Central memory CD8-positive, alpha-beta T cell (primary cell): Measurements from ENCODE around the gene AKAP7.

ENCODE experiments used
- ATAC-seq: fragments of 150-1000 bp; cut with Tn5 transposase; replicated peaks from 2 replicates; pipeline ENCODE4 v1.10.0; 2022; ENCODE audit warnings: mild to moderate bottlenecking, moderate FRiP score, moderate number of reproducible peaks; ENCODE audit not compliant: poor library complexity, severe bottlenecking; ENCODE audit errors: extremely low read depth
- DNase-seq, 2 donors: peaks; one replicate each; pipeline ENCODE4 v3.0.0; 2021; ENCODE audit warnings: low spot score in 2 of 2
- H3K27ac Mint-ChIP-seq: one replicate; pipeline ENCODE4 v1.8.0; 2022; ENCODE audit warnings: low read depth, mild to moderate bottlenecking, moderate library complexity, mixed read lengths
- H3K27me3 Mint-ChIP-seq: one replicate; pipeline ENCODE4 v1.8.0; 2022; ENCODE audit warnings: mixed read lengths
- H3K36me3 Mint-ChIP-seq: one replicate; pipeline ENCODE4 v1.8.0; 2022; ENCODE audit warnings: mild to moderate bottlenecking, moderate library complexity, mixed read lengths; ENCODE audit not compliant: insufficient read depth
- H3K4me1 Mint-ChIP-seq: one replicate; pipeline ENCODE4 v1.8.0; 2022; ENCODE audit warnings: mixed read lengths
- H3K4me3 Mint-ChIP-seq: one replicate; pipeline ENCODE4 v1.8.0; 2022; ENCODE audit warnings: mild to moderate bottlenecking, moderate library complexity, mixed read lengths
- H3K9me3 Mint-ChIP-seq: one replicate; pipeline ENCODE4 v1.8.0; 2022; ENCODE audit warnings: mixed read lengths

AKAP7 gene

GRCh38 chr6:131213501-131213990 lies 78.3 kb downstream of the AKAP7 start:
- no peaks in the 10 kb centered on the region for H3K36me3 Mint-ChIP-seq
- no peaks in the 10 kb centered on the region for H3K27me3 Mint-ChIP-seq
- H3K9me3 Mint-ChIP-seq: no peaks in the 10 kb centered on the region
- H3K27ac Mint-ChIP-seq: no peak overlapping the region
- H3K4me1 Mint-ChIP-seq: peaks cover 37% of the 10 kb centered on the region
- H3K4me3 Mint-ChIP-seq: no peak overlapping the region
- no peak for DNase-seq
- ATAC-seq: no peak

- no peak for ATAC-seq
- Mint-ChIP-seq H3K27ac (no peak overlapping the region), H3K27me3 (no peaks in the 10 kb centered on the region), H3K9me3 (no peaks in the 10 kb centered on the region), H3K36me3 (peaks cover 4% of the 10 kb centered on the region), H3K4me1 (peaks cover 37% of the 10 kb centered on the region), H3K4me3 (no peak overlapping the region)
- DNase-seq: no peak
Observed at GRCh38 chr6:131215219-131215618, 80.0 kb downstream of the AKAP7 start.

GRCh38 chr6:131216246-131216645 lies 81.0 kb downstream of the AKAP7 start:
- Mint-ChIP-seq H3K27me3 (no peaks in the 10 kb centered on the region), H3K9me3 (no peaks in the 10 kb centered on the region), H3K36me3 (peaks cover 8% of the 10 kb centered on the region), H3K4me3 (no peak overlapping the region), H3K27ac (no peak overlapping the region), H3K4me1 (peaks cover 36% of the 10 kb centered on the region)
- ATAC-seq: no peak
- no peak for DNase-seq

- Mint-ChIP-seq H3K4me3 (no peak overlapping the region), H3K36me3 (peaks cover 13% of the 10 kb centered on the region), H3K27me3 (no peaks in the 10 kb centered on the region), H3K27ac (no peak overlapping the region), H3K4me1 (peaks cover 35% of the 10 kb centered on the region), H3K9me3 (no peaks in the 10 kb centered on the region)
- ATAC-seq (no peak), DNase-seq (no peak)
Observed at GRCh38 chr6:131222773-131223172, 87.5 kb downstream of the AKAP7 start.

GRCh38 chr6:131223416-131223815 lies 88.1 kb downstream of the AKAP7 start:
- no peak for ATAC-seq
- no peak overlapping the region for H3K4me3 Mint-ChIP-seq
- peaks cover 13% of the 10 kb centered on the region for H3K36me3 Mint-ChIP-seq
- no peak for DNase-seq
- H3K4me1 Mint-ChIP-seq: peaks cover 35% of the 10 kb centered on the region
- H3K27ac Mint-ChIP-seq: no peak overlapping the region
- H3K27me3 Mint-ChIP-seq: no peaks in the 10 kb centered on the region
- no peaks in the 10 kb centered on the region for H3K9me3 Mint-ChIP-seq

- Mint-ChIP-seq H3K4me1 (peaks cover 35% of the 10 kb centered on the region), H3K9me3 (no peaks in the 10 kb centered on the region), H3K36me3 (peaks cover 10% of the 10 kb centered on the region), H3K27ac (no peak overlapping the region), H3K4me3 (no peak overlapping the region), H3K27me3 (no peaks in the 10 kb centered on the region)
- ATAC-seq: no peak
- DNase-seq: no peak
Observed at GRCh38 chr6:131225127-131225526, 89.9 kb downstream of the AKAP7 start.

GRCh38 chr6:131225959-131226358 lies 90.7 kb downstream of the AKAP7 start:
- Mint-ChIP-seq H3K9me3 (no peaks in the 10 kb centered on the region), H3K36me3 (peaks cover 6% of the 10 kb centered on the region), H3K27ac (no peak overlapping the region), H3K27me3 (no peaks in the 10 kb centered on the region), H3K4me1 (peaks cover 33% of the 10 kb centered on the region), H3K4me3 (no peak overlapping the region)
- ATAC-seq (no peak), DNase-seq (no peak)

- no peak overlapping the region for H3K4me3 Mint-ChIP-seq
- peaks cover 30% of the 10 kb centered on the region for H3K4me1 Mint-ChIP-seq
- no peaks in the 10 kb centered on the region for H3K9me3 Mint-ChIP-seq
- H3K27ac Mint-ChIP-seq: no peak overlapping the region
- H3K36me3 Mint-ChIP-seq: peaks cover 6% of the 10 kb centered on the region
- H3K27me3 Mint-ChIP-seq: no peaks in the 10 kb centered on the region
- DNase-seq (no peak), ATAC-seq (no peak)
Observed at GRCh38 chr6:131226459-131227157, 91.3 kb downstream of the AKAP7 start.

- no peaks in the 10 kb centered on the region for H3K9me3 Mint-ChIP-seq
- DNase-seq (no peak), ATAC-seq (no peak)
- no peak overlapping the region for H3K27ac Mint-ChIP-seq
- peaks cover 30% of the 10 kb centered on the region for H3K4me1 Mint-ChIP-seq
- H3K36me3 Mint-ChIP-seq: peaks cover 3% of the 10 kb centered on the region
- H3K27me3 Mint-ChIP-seq: no peaks in the 10 kb centered on the region
- no peak overlapping the region for H3K4me3 Mint-ChIP-seq
Observed at GRCh38 chr6:131227158-131227543, 91.9 kb downstream of the AKAP7 start.

- Mint-ChIP-seq H3K27ac (no peak overlapping the region), H3K27me3 (no peaks in the 10 kb centered on the region), H3K36me3 (peaks cover 3% of the 10 kb centered on the region), H3K4me1 (peaks cover 14% of the 10 kb centered on the region), H3K9me3 (no peaks in the 10 kb centered on the region), H3K4me3 (no peak overlapping the region)
- ATAC-seq: no peak
- no peak for DNase-seq
Observed at GRCh38 chr6:131231103-131231502, 95.8 kb downstream of the AKAP7 start.

- H3K36me3 Mint-ChIP-seq: peaks cover 3% of the 10 kb centered on the region
- no peaks in the 10 kb centered on the region for H3K9me3 Mint-ChIP-seq
- peaks cover 7% of the 10 kb centered on the region for H3K4me1 Mint-ChIP-seq
Observed at GRCh38 chr6:131231891-131232290, 96.6 kb downstream of the AKAP7 start.

GRCh38 chr6:131244942-131245341 lies 109.7 kb downstream of the AKAP7 start:
- Mint-ChIP-seq H3K27ac (no peak overlapping the region), H3K27me3 (no peaks in the 10 kb centered on the region), H3K36me3 (no peaks in the 10 kb centered on the region), H3K4me3 (peak overlapping the region; percentile 0), H3K4me1 (peaks cover 30% of the 10 kb centered on the region), H3K9me3 (peaks cover 6% of the 10 kb centered on the region)
- DNase-seq (no peak), ATAC-seq (no peak)

More at GRCh38 chr6:131231891-131232290, 96.6 kb downstream of the AKAP7 start:
- no peak overlapping the region for H3K4me3 Mint-ChIP-seq
- ATAC-seq (no peak), DNase-seq (no peak)
- no peak overlapping the region for H3K27ac Mint-ChIP-seq
- H3K27me3 Mint-ChIP-seq: no peaks in the 10 kb centered on the region

- Mint-ChIP-seq H3K4me1 (peaks cover 42% of the 10 kb centered on the region), H3K9me3 (no peaks in the 10 kb centered on the region), H3K27ac (no peak overlapping the region), H3K4me3 (no peak overlapping the region), H3K27me3 (no peaks in the 10 kb centered on the region), H3K36me3 (peaks cover 3% of the 10 kb centered on the region)
- no peak for ATAC-seq
- no peak for DNase-seq
Observed at GRCh38 chr6:131250122-131250521, 114.9 kb downstream of the AKAP7 start.
